Activated CD4-positive, alpha-beta T cell treated with anti-CD3 and anti-CD28 coated beads for 4 hours (primary cell): Measurements from ENCODE around the gene NDFIP1.

ENCODE experiments used
- DNase-seq, 2 donors: peaks; one replicate each; pipeline ENCODE4 v3.0.0-alpha.2; 2020

The NDFIP1 gene, protein sequence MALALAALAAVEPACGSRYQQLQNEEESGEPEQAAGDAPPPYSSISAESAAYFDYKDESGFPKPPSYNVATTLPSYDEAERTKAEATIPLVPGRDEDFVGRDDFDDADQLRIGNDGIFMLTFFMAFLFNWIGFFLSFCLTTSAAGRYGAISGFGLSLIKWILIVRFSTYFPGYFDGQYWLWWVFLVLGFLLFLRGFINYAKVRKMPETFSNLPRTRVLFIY

DNA sequence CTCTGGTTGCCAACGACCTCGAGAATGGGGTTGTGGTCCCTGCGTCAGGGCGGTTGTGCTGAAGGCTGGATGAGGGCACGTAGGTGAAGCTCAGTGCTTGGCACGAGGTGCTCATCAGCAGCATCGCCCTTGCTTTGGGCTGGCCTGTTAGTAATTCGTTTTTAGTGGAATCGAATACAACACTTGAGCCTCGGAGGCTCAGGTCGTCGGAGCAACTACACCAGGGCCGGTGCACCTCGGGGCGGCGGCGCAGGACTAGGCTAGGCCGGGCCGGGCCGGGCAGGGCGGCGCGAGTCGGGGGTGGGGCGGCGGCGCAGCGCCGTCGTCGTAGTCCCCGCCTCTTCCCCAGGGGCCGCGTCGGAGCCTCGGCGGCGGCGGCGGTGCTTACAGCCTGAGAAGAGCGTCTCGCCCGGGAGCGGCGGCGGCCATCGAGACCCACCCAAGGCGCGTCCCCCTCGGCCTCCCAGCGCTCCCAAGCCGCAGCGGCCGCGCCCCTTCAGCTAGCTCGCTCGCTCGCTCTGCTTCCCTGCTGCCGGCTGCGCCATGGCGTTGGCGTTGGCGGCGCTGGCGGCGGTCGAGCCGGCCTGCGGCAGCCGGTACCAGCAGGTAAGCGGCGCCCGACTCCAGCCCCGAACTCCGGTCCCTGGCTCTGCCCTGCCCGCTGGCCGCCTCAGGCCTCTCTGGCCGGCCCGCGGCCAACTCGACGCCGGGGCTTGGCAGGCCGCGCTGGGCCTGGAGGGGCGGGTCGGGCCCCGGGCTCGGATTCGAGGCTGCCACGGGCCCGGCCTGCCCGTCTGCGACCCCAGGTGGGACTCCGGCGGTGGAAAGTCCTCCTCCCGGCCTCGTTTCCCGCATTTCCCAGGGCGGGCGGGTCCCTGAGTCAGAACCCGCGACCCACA, at the start of gene NDFIP1:
NDFIP1 (plus strand) TSS at position 348 of the 899 bp plus-strand sequence; CDS start at position 544, 196 bp downstream.
- DNase-seq, result peak; percentile 80 to 82

DNA sequence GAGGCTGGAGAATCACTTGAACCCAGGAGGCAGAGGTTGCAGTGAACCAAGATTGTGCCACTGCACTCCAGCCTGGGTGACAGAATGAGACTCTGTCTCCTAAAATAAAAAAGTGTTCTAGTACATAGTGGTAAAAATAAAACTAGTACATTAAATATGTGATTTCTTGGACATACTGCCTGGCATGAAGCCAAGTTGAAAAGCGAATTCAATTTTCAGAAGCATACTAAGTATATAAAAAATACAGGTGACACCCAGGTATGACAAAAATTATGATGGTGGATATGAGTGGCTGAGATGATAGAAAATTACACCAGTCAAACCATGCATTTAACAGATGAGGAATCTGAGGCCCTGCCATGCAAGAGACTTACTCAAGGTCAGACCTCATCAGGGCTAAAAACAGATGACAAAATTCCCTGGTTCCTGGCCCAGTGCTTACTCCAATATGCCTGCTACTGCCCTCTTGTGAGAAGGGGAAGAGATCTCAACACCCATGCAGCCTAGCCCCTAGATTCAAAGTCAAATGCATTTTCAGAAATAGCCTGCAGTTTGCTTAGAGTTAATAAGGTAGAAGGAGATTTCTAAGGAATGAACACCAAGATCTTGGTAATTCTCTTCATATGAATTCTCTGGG, 49.2 kb upstream of the NDFIP1 start:
- no peak for DNase-seq

- no peak for DNase-seq
These were observed 45.2 kb upstream of the NDFIP1 start for GRCh38 chr5:142063376-142063775.

DNA sequence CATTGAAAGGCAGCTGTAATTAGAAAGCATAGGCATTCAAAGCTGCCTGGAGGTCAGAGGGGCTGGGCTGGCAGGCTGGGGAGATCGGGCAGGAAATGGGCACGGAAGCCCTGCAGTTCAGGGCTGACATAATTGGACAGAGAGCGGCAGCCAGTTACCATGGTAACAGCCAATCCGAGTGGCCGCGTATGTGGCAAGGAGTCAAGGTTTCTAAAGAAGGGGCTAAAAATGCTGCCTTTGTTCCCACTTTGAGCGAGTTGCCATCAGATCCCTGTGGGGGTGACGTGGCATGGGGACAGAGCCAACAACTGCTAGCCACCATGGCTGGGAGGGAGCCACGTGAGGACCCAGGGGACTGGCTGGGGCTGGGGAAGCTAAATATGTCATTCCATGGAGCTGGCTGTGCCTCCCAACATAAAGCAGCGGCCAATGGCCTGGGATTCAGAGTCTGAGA, 44.7 kb upstream of the NDFIP1 start:
- DNase-seq, result no peak

GRCh38 chr5:142065273-142065672, 43.3 kb upstream of the NDFIP1 start:
- DNase-seq, result no peak

GRCh38 chr5:142069606-142070399, 38.8 kb upstream of the NDFIP1 start:
- DNase-seq, result no peak

- no peak for DNase-seq
These were observed 37.8 kb upstream of the NDFIP1 start for GRCh38 chr5:142070734-142071133.

DNA sequence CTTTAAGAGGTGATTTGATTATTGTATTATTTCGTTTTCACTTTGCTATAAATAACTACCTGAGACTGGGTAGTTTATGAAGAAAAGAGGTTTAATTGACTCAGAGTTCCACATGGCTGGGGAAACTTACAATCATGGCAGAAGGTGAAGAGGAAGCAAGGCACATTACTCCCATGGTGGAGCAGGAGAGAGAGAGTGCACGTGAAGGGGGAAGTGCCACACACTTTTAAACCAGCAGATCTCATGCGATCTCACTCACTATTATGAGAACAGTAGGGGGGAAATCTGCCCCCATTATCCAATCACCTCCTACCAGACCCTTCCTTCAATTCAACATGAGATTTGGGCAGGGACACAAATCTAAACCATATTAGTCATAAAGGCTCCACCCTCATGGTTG, 36.1 kb upstream of the NDFIP1 start:
- DNase-seq, result no peak

DNA sequence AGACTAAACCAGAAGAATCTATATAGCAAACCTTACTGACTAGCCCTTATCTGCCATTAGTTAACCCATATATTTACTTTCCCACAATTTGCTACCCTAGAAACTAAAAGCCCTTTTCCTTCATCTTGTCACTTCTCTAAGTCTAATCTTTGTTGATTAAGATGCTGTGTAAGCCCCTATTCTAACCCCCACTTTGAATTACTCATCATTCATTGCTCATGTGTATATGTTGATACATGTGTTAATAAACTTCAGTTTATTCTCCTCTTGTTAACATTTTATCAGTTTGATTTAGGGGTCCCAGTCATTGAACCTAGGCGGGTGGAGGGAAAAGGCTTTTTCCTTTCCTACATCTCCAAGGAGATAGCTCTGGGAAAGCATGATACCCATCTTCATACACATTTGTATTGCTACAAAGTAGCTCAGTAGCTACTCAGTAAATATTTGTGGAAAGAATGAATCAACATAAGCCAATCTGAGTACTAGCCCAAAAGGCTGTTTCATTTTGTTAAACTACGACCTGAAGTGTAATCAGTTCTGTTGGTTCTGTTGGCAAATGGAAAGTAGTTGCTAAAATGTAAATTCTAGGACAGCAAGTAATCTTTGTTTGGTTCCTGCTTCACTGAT, 35.1 kb upstream of the NDFIP1 start:
- DNase-seq, result no peak

DNA sequence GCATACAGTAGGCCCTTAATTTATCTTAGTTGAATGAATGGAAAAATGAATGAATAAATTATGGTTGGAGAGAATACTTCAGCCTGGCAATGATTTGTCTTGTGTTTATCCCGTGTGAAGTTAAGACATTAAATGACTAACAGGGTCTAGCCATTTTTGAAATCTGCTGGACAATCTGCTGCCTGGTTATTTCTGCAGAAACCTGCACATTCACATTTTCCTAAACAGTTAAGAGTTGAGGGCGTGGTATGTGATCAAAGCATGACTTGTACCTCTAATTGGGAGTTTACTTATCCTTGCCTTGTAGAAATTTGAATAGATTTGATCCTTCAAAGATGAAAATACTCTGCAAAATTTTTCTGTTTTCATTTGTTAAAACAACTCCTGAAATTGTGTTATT, 34.6 kb upstream of the NDFIP1 start:
- DNase-seq, result no peak

DNA sequence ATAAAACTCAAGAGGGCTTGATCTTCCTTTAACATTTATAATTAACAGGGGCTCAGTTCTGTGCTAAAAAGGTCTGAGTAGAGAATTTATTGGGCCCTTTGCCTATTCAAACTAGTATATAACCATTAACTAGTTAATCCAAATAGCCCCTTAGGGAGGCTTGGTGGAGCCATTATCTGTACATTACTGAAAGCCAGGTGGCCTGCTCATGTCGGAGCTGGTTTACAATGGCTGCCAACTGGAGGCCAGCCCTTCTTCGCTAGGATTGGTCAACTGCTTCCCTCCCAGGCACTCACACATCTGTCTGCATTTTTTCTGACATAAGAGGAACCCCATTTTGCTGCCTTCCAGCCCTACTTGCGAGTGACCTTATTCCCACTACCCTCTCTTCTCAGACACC, 30.4 kb upstream of the NDFIP1 start:
- no peak for DNase-seq

DNA sequence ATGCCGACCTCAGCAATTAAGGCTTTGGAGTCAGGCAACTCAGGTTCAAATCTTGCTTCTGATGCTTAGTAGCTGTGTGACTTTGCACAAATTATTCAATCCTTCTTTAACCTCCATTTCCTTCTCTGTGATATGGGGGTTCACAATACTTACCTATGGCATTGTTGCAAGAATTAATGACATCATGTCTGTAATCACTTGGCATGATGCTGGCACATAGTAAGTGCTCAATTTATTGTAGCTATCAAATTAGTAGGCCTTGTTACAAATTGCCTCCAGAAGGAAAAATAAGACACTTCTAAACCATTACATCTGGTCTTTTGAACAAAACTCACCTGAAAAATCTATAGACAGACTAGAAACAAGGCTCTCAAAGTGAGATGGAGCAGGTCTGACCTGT, 29.9 kb upstream of the NDFIP1 start:
- DNase-seq, result no peak

- DNase-seq, result no peak
These were observed 29.3 kb upstream of the NDFIP1 start for GRCh38 chr5:142079306-142079721.

DNA sequence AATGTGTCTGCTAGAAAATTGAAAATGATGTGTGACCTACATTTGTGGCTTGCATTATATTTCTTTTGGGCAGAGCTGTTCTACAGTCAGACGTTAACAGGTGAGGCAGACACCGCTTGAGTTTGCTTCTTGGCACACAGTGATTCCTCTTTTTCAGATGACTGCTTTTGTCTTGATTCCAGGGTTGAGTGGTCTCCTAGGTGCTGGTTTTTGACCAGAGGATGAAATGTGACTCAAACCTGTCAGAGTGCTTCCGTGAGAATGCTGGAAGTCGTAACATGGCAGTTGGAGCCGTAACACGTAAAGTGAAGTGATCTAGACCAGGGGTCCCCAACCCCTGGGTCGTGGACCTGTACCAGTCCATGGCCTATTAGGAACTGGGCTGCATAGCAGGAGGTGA, 28.3 kb upstream of the NDFIP1 start:
- DNase-seq, result no peak

GRCh38 chr5:142082182-142082781, 26.3 kb upstream of the NDFIP1 start:
- DNase-seq, result no peak

DNA sequence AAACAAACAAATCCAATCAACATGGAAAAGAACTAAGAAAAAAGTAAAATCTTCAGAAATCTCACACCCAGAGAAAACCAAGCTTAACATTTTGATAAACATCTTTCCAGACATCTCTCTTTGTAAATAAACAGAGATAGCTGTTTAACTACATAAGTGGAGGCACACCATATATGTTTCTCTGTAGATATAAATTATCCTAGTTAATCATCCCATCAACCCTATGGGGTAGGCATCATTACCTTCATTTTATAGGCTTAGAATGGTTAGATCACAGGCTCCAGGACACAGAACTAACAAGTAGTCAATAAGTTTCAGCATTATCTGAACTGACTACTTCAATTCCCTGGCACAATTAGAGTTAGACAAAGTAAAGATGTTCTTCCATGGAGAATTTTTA, 22.4 kb upstream of the NDFIP1 start:
- no peak for DNase-seq

DNA sequence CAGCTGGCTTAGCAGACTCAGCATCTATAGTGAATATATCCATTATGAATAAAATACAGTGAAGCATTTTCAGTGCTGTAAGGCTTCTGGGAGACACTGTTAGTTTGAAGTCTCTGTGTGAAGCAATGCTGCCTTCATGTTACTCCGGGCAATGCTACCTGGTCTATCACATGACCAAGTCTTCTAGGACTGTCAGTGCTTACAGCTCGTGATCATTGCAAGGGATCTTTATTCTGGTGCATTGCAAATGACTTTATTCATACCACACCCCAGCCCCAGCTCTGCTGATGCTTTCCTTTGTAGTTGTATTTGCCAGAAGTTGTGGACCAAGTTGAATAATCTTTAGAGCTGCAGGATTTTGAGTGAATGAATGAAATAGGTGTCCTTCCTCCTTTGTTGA, 21.9 kb upstream of the NDFIP1 start:
- no peak for DNase-seq

- peak; percentile 55 to 62 for DNase-seq
These were observed 20.5 kb upstream of the NDFIP1 start for GRCh38 chr5:142087920-142088679.

- DNase-seq, result peak in 1 of 2 donors; percentile 48
These were observed 19.6 kb upstream of the NDFIP1 start for GRCh38 chr5:142088855-142089479.

DNA sequence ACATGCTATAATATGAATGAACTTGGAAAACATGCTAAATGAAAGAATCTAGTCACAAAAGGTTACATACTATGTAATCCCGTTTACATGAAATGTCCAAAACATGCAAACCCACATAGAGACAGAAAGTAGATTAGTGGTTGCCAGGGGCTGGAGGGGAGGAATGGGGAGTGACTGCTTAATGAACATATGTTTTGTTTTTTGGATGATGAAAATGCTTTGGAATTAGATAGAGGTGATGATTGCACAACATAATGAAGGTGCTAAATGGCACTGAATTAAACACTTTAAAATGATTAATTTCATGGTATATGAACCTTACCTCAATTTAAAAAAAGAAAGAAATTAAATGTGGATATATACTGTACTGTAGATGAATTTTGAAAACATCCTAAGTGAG, 17.6 kb upstream of the NDFIP1 start:
- no peak for DNase-seq

DNA sequence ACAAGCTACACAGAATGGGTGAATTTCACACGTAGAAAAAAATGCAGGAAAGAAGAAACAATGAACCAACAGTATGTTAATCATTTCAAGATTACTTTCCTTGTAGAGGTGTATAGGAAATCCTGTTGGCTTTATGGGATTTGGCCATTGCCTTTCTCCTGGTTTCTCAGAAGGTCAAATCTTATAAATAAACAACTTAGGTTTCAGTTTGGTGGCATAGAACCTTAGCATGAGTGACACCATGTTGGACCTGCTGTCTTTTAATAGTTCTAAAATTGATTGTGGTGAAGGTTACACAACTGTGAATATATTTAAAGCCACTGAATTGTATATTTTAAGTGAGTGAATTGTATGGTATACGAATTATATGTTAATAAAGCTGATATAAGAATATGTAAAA, 16.7 kb upstream of the NDFIP1 start:
- no peak for DNase-seq
